Neutrophil (primary cell): ENCODE measurements around the gene PDE11A.

Experiments used
- H3K27ac ChIP-seq: fragments of 200-600 bp; sonication (generic); 2 replicates; pipeline ENCODE4 v1.5.1; 2016; ENCODE audit warnings: mild to moderate bottlenecking, moderate library complexity
- H3K27me3 ChIP-seq: fragments of 200-600 bp; sonication (generic); 2 replicates; pipeline ENCODE4 v1.6.0; 2016; ENCODE audit warnings: mild to moderate bottlenecking
- H3K36me3 ChIP-seq: fragments of 200-600 bp; sonication (generic); 2 replicates; pipeline ENCODE4 v1.5.1; 2017
- H3K4me1 ChIP-seq, 2 experiments: fragments of 200-600 bp in 1 of 2; sonication (generic) in 1 of 2; 1 replicate in 1 of 2; 2 replicates in 1 of 2; pipeline versions ENCODE4 v1.5.1 to v1.6.1; 2013 to 2016; ENCODE audit warnings: low read depth in 1 of 2, low read length in 1 of 2, mild to moderate bottlenecking in 1 of 2, moderate library complexity in 1 of 2; ENCODE audit not compliant: control insufficient read depth in 1 of 2, insufficient read depth in 1 of 2
- H3K4me3 ChIP-seq, 2 experiments: fragments of 200-600 bp in 1 of 2; sonication (generic) in 1 of 2; 1 replicate in 1 of 2; 2 replicates in 1 of 2; pipeline ENCODE4 v1.5.1; 2013 to 2016; ENCODE audit warnings: low read depth in 1 of 2, low read length in 1 of 2, mild to moderate bottlenecking in 1 of 2, moderate library complexity in 1 of 2
- H3K9me3 ChIP-seq: fragments of 200-600 bp; sonication (generic); 2 replicates; pipeline ENCODE4 v1.5.1; 2016
- CTCF ChIP-seq: fragments of 200-600 bp; sonication (generic); IDR thresholded peaks from 2 replicates; pipeline ENCODE4 v1.5.1; 2016; ENCODE audit warnings: antibody characterized with exemption

PDE11A gene

GRCh38 chr2:177675825-177676224 is 396.8 kb downstream of the PDE11A start:
- TF ChIP-seq CTCF, result no peak
- Histone ChIP-seq H3K27ac (no peak overlapping the region), H3K9me3 (no peaks in the 10 kb centered on the region), H3K4me3 (no peak overlapping the region), H3K27me3 (peaks cover 29% of the 10 kb centered on the region), H3K4me1 (no peaks in the 10 kb centered on the region), H3K36me3 (no peaks in the 10 kb centered on the region)

DNA sequence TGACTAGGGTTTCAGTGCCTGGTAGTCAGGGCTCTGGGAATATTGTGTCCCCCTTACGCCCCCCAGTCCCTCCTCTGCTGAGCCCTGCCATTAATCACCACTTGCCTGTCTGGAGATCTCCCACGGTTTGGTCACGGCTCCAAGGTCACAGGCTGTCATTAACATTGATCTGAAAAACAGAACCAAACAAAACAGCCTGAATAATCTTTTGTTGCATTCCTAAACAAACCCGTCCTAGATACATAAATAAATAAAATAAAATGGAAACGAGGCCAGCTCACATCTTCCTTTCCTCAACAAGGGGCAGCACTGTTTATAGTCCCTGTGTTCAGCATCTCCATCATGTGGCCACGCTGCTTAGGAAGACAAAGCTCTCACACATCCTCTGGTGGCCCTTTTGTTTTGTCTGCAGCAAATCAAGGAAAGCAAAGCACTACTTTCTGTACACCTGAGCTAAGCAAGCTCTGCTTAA is 397.2 kb downstream of the PDE11A start:
- no peaks in the 10 kb centered on the region for H3K36me3 ChIP-seq
- no peak overlapping the region for H3K4me3 ChIP-seq
- no peaks in the 10 kb centered on the region for H3K4me1 ChIP-seq
- H3K27me3 ChIP-seq, result peaks cover 29% of the 10 kb centered on the region
- TF ChIP-seq CTCF, result no peak
- no peak overlapping the region for H3K27ac ChIP-seq
- no peaks in the 10 kb centered on the region for H3K9me3 ChIP-seq

GRCh38 chr2:177673602-177674595 is 398.7 kb downstream of the PDE11A start:
- Histone ChIP-seq H3K36me3 (no peaks in the 10 kb centered on the region), H3K9me3 (no peaks in the 10 kb centered on the region), H3K27ac (no peak overlapping the region), H3K4me1 (no peaks in the 10 kb centered on the region), H3K27me3 (peaks cover 29% of the 10 kb centered on the region), H3K4me3 (no peak overlapping the region)
- TF ChIP-seq CTCF, result no peak

GRCh38 chr2:177671662-177672061 is 400.9 kb downstream of the PDE11A start:
- H3K9me3 ChIP-seq, result no peaks in the 10 kb centered on the region
- no peak for TF ChIP-seq CTCF

DNA sequence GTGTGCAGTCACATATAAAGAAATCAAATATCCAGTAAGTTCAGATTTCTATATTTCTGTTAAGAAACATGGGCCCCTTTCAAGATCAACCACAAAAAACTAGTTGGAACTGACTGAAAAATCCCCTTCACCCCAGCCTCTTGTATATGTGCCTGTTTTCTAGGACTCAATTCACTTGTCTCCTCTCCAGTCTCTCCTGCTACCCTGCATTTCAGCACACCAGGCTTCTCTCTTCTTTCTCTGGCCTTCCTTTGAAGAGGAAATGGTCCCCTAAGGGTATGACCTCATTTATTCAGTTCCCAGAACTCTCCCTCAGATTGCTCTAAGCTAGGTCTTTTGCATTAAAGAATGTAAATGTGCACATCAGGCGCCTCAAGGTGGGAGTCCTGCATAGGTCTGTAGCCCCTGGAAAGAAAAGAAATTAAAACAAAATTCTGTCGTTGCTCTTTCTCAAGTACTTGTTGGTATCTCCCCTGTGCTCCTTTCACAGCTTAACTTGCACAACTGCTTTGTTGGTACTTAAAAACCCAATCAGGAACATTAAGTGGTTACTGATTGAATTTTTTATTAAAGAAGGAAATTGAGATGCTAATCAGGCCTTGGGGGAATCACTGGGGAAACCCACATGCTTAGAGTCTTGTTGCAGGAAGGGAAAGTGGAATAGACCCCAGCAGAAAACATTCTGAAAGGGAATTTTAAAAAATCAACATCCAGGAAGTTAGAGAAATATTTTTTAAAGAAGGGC is 401.6 kb downstream of the PDE11A start:
- Histone ChIP-seq H3K27me3 (peaks cover 8% of the 10 kb centered on the region), H3K4me3 (no peak overlapping the region), H3K36me3 (no peaks in the 10 kb centered on the region), H3K4me1 (no peaks in the 10 kb centered on the region), H3K27ac (no peak overlapping the region), H3K9me3 (no peaks in the 10 kb centered on the region)
- no peak for TF ChIP-seq CTCF

More at GRCh38 chr2:177671662-177672061, 400.9 kb downstream of the PDE11A start:
- no peak overlapping the region for H3K4me3 ChIP-seq
- H3K36me3 ChIP-seq, result no peaks in the 10 kb centered on the region
- no peak overlapping the region for H3K27ac ChIP-seq
- H3K4me1 ChIP-seq, result no peaks in the 10 kb centered on the region
- peaks cover 14% of the 10 kb centered on the region for H3K27me3 ChIP-seq
